GM10266 (cell line): ENCODE measurements around the gene HOXC10.

Source experiments
- DNase-seq: peaks from one replicate; pipeline ENCODE4 v3.0.0; 2012; ENCODE audit errors: extremely low spot score
- CTCF ChIP-seq: IDR thresholded peaks from 2 replicates; pipeline ENCODE4 v1.5.1; 2012; ENCODE audit warnings: mild to moderate bottlenecking, low read depth; ENCODE audit not compliant: control insufficient read depth, insufficient read depth; ENCODE audit errors: missing control alignments

The HOXC10 gene

GRCh38 chr12:53967421-53967925 is 17.5 kb upstream of the HOXC10 start:
- no peak for DNase-seq
- no peak for TF ChIP-seq CTCF

- DNase-seq = no peak
- no peak for TF ChIP-seq CTCF
Observed at GRCh38 chr12:53968214-53969127, 16.5 kb upstream of the HOXC10 start.

- DNase-seq = no peak
- no peak for TF ChIP-seq CTCF
Observed at GRCh38 chr12:53969588-53970259, 15.2 kb upstream of the HOXC10 start.

GRCh38 chr12:53970451-53970850 is 14.5 kb upstream of the HOXC10 start:
- no peak for TF ChIP-seq CTCF
- DNase-seq = no peak

- no peak for DNase-seq
- no peak for TF ChIP-seq CTCF
Observed at GRCh38 chr12:53971129-53971528, 13.8 kb upstream of the HOXC10 start.

GRCh38 chr12:53971686-53972085 is 13.3 kb upstream of the HOXC10 start:
- TF ChIP-seq CTCF = no peak
- DNase-seq = no peak
